NOMO-1 treated with dmso at 0.1 percent for 144 hours (cell line): ENCODE results near the gene ARMC2.
"Not testable (repeated sequence)": the region's sequence is repeated elsewhere in the genome, so short reads cannot be mapped to it uniquely, and the experiment has no call there.

ENCODE experiments used
- DNase-seq: peaks from one replicate; lab custom pipeline; 2025; ENCODE audit not compliant: unreplicated experiment; lab: John Stamatoyannopoulos, UW

Gene ARMC2

GRCh38 chr6:108835218-108835850, 12.9 kb upstream of the ARMC2 start:
- DNase-seq, result peak; percentile 77

- no peak for DNase-seq
Observed at GRCh38 chr6:108836061-108836460, 12.2 kb upstream of the ARMC2 start.

- DNase-seq, result peak; percentile 55
Observed at GRCh38 chr6:108837236-108837971, 10.8 kb upstream of the ARMC2 start.

GRCh38 chr6:108838101-108838717, 10.0 kb upstream of the ARMC2 start:
- DNase-seq, result no peak

GRCh38 chr6:108839083-108839642, 9.1 kb upstream of the ARMC2 start:
- DNase-seq, result no peak

GRCh38 chr6:108840919-108841318, 7.3 kb upstream of the ARMC2 start:
- no peak for DNase-seq

GRCh38 chr6:108841377-108841855, 6.8 kb upstream of the ARMC2 start:
- DNase-seq, result peak; percentile 66

- no peak for DNase-seq
Observed at GRCh38 chr6:108844135-108844534, 4.1 kb upstream of the ARMC2 start.

GRCh38 chr6:108845145-108845544, 3.1 kb upstream of the ARMC2 start:
- DNase-seq, result no peak

GRCh38 chr6:108846101-108846500, 2.1 kb upstream of the ARMC2 start:
- DNase-seq, result peak; percentile 18

GRCh38 chr6:108846628-108847027, 1.6 kb upstream of the ARMC2 start:
- DNase-seq, result no peak

GRCh38 chr6:108847738-108848115, 495 bp upstream of the ARMC2 start:
- DNase-seq, result no peak

- peak; percentile 62 for DNase-seq
Observed at GRCh38 chr6:108850669-108851465, 2.6 kb downstream of the ARMC2 start.

GRCh38 chr6:108851756-108852155, 3.5 kb downstream of the ARMC2 start:
- DNase-seq, result no peak

GRCh38 chr6:108853077-108853476, 4.9 kb downstream of the ARMC2 start:
- no peak for DNase-seq

- peak; percentile 1 for DNase-seq
Observed at GRCh38 chr6:108862479-108863191, 14.4 kb downstream of the ARMC2 start.

- DNase-seq, result not testable (repeated sequence)
Observed at GRCh38 chr6:108865751-108866286, 17.6 kb downstream of the ARMC2 start.

GRCh38 chr6:108866798-108867197, 18.6 kb downstream of the ARMC2 start:
- DNase-seq, result no peak

- DNase-seq, result no peak
Observed at GRCh38 chr6:108868647-108869046, 20.4 kb downstream of the ARMC2 start.

- no peak for DNase-seq
Observed at GRCh38 chr6:108869876-108870275, 21.7 kb downstream of the ARMC2 start.
